HCT116 (cell line): ENCODE data around the gene PDLIM7. TPM values are rescaled to one million over a fixed set of nuclear protein-coding genes. Genes with fewer than 3 reads are reported as not detected.

Experiments used
- ATAC-seq: fragments of 200-7000 bp; cut with Tn5 transposase; 2 replicates; pipeline ENCODE4 v1.9.1; 2020; ENCODE audit warnings: mild to moderate bottlenecking, moderate library complexity
- BruUV-seq: library from RNA; stranded (reverse); fragments of 400-500 nt; replicated peaks from 2 replicates; lab custom pipeline; 2021; lab: Mats Ljungman, UMichigan
- CTCF ChIA-PET: fragments of 300-600 bp; sonication (Branson Sonifier 250); formaldehyde crosslinking; loops from one replicate; lab custom pipeline; 2021; ENCODE audit warnings: antibody characterized with exemption; lab: Charles Lee
- POLR2A ChIA-PET: fragments of 300-600, 350-600 bp; sonication (Branson Sonifier 250); formaldehyde crosslinking; loops from one replicate; lab custom pipeline; 2021; ENCODE audit warnings: antibody characterized with exemption; lab: Charles Lee
- RAD21 ChIA-PET, 2 experiments: fragments of 300-600 bp; sonication (Branson Sonifier 250); formaldehyde crosslinking; loops; one replicate each; lab custom pipeline; 2023; ENCODE audit warnings: low total read pairs in 2 of 2; ENCODE audit not compliant: uncharacterized antibody in 2 of 2, unreplicated experiment in 2 of 2, low non-redundant PET in 1 of 2; lab: Charles Lee
- DNase-seq: peaks from one replicate; pipeline ENCODE4 v3.0.0-alpha.2; 2010; ENCODE audit warnings: low read depth, low spot score
- H2AFZ ChIP-seq: fragments of 200-600 bp; shearing (Covaris generic), sonication (generic); 2 replicates; pipeline ENCODE4 v1.6.1; 2017; ENCODE audit warnings: low read depth, mixed run types, mixed read lengths, antibody characterized with exemption, low read length; ENCODE audit not compliant: poor library complexity, severe bottlenecking
- H3K27ac ChIP-seq: 2 replicates; pipeline ENCODE4 v1.5.1; 2012; ENCODE audit warnings: low read depth, low read length
- H3K27me3 ChIP-seq: fragments of 200-600 bp; sonication (generic); 2 replicates; pipeline ENCODE4 v1.6.1; 2016; ENCODE audit warnings: mixed run types, low read length, mixed read lengths; ENCODE audit not compliant: insufficient read depth
- H3K36me3 ChIP-seq, 2 experiments: fragments of 200-500 bp in 1 of 2; fragments of 200-600 bp in 1 of 2; sonication (Bioruptor generic) in 1 of 2; sonication (generic) in 1 of 2; 2 replicates each; pipeline versions ENCODE4 v1.5.1 to v1.6.1; 2014 to 2016; ENCODE audit warnings: low read length in 2 of 2, inconsistent platforms in 1 of 2, mixed read lengths in 1 of 2, mixed run types in 1 of 2; ENCODE audit not compliant: insufficient read depth in 2 of 2, control insufficient read depth in 1 of 2
- H3K4me1 ChIP-seq, 2 experiments: fragments of 200-600 bp in 1 of 2; sonication (generic) in 1 of 2; 2 replicates each; pipeline versions ENCODE4 v1.5.1 to v1.6.1; 2012 to 2017; ENCODE audit warnings: low read length in 2 of 2, inconsistent platforms in 1 of 2, mild to moderate bottlenecking in 1 of 2, mixed read lengths in 1 of 2, mixed run types in 1 of 2, moderate library complexity in 1 of 2; ENCODE audit not compliant: insufficient read depth in 2 of 2, control insufficient read depth in 1 of 2
- H3K4me2 ChIP-seq: fragments of 200-600 bp; sonication (generic); 2 replicates; pipeline ENCODE4 v1.6.1; 2017; ENCODE audit warnings: mixed run types, low read length, mixed read lengths
- H3K4me3 ChIP-seq, 2 experiments: fragments of 200-600 bp in 1 of 2; sonication (generic) in 1 of 2; replicated peaks in 1 of 2; 2 replicates each; pipeline ENCODE4 v1.5.1; 2011 to 2016; ENCODE audit warnings: low read length in 2 of 2, control low read depth in 1 of 2, low read depth in 1 of 2, mild to moderate bottlenecking in 1 of 2, mixed read lengths in 1 of 2, mixed run types in 1 of 2
- H3K79me2 ChIP-seq: fragments of 200-600 bp; sonication (generic); 2 replicates; pipeline ENCODE4 v1.6.1; 2017; ENCODE audit warnings: mild to moderate bottlenecking, mixed run types, low read length, moderate library complexity, mixed read lengths; ENCODE audit not compliant: insufficient read depth
- H3K9ac ChIP-seq: fragments of 200-600 bp; sonication (generic); 2 replicates; pipeline ENCODE4 v1.6.1; 2016; ENCODE audit warnings: low read length, mixed read lengths
- H3K9me2 ChIP-seq: fragments of 200-600 bp; sonication (generic), shearing (Covaris generic); 2 replicates; pipeline ENCODE4 v1.6.1; 2017; ENCODE audit warnings: mixed run types, mild to moderate bottlenecking, moderate library complexity; ENCODE audit not compliant: insufficient read depth
- H3K9me3 ChIP-seq, 2 experiments: fragments of 200-500 bp in 1 of 2; fragments of 200-600 bp in 1 of 2; sonication (Bioruptor generic) in 1 of 2; sonication (generic) in 1 of 2; 2 replicates each; pipeline ENCODE4 v1.6.1; 2014 to 2017; ENCODE audit warnings: low read length in 2 of 2, mixed read lengths in 2 of 2, inconsistent platforms in 1 of 2, low read depth in 1 of 2, mild to moderate bottlenecking in 1 of 2, mixed run types in 1 of 2, moderate library complexity in 1 of 2; ENCODE audit not compliant: control insufficient read depth in 1 of 2, insufficient read depth in 1 of 2
- H4K20me1 ChIP-seq: fragments of 200-600 bp; sonication (generic), shearing (Covaris generic); 2 replicates; pipeline ENCODE4 v1.6.1; 2017; ENCODE audit warnings: mixed run types, mild to moderate bottlenecking, moderate library complexity; ENCODE audit not compliant: insufficient read depth
- CEBPB ChIP-seq: IDR thresholded peaks from 2 replicates; pipeline ENCODE4 v1.6.1; 2012; ENCODE audit warnings: low read depth
- CTCF ChIP-seq, 3 experiments: fragments of 200-600 bp in 1 of 3; sonication (generic) in 1 of 3; IDR thresholded peaks in 2 of 3; conservative IDR thresholded peaks in 1 of 3; 2 replicates each; pipeline ENCODE4 v1.5.1; 2012 to 2017; ENCODE audit warnings: low read depth in 2 of 3, low read length in 2 of 3, antibody characterized with exemption in 1 of 3, borderline replicate concordance in 1 of 3, control low read depth in 1 of 3, mild to moderate bottlenecking in 1 of 3, mixed read lengths in 1 of 3, mixed run types in 1 of 3, moderate library complexity in 1 of 3; ENCODE audit not compliant: insufficient read depth in 1 of 3
- EGR1 ChIP-seq: IDR thresholded peaks from 2 replicates; pipeline ENCODE4 v1.6.1; 2012; ENCODE audit warnings: low read depth
- JUND ChIP-seq: IDR thresholded peaks from 2 replicates; pipeline ENCODE4 v1.6.1; 2012
- SRF ChIP-seq: IDR thresholded peaks from 2 replicates; pipeline ENCODE4 v1.6.1; 2012; ENCODE audit warnings: low read depth
- TCF7L2 ChIP-seq: IDR thresholded peaks from 2 replicates; pipeline ENCODE4 v1.7.0; 2011; ENCODE audit warnings: borderline replicate concordance, inconsistent platforms; ENCODE audit not compliant: insufficient read depth, insufficient read length; ENCODE audit errors: extremely low read depth
- YY1 ChIP-seq: IDR thresholded peaks from 2 replicates; pipeline ENCODE4 v1.6.1; 2011; ENCODE audit warnings: low read length, low read depth, moderate library complexity, mild to moderate bottlenecking; ENCODE audit not compliant: insufficient replicate concordance; ENCODE audit errors: extremely low read depth
- ZNF274 ChIP-seq: fragments of 200-500 bp; sonication (Bioruptor generic); IDR thresholded peaks from 2 replicates; pipeline ENCODE4 v1.6.1; 2014; ENCODE audit warnings: mild to moderate bottlenecking, low read depth, low read length, inconsistent platforms
- intact Hi-C: fragments of 100-400 bp; cut with micrococcal nuclease; formaldehyde crosslinking; loops from 2 replicates; pipeline ENCODE4 v1.10.0; 2022
- total RNA-seq: library from RNA; stranded (reverse); gene quantifications from one replicate; pipeline ENCODE4 v1.2.1, GENCODE V29; 2021; ENCODE audit not compliant: unreplicated experiment

The PDLIM7 gene
- total RNA-seq, 1 experiment from 2014 or later, result 153 TPM

- TF ChIP-seq CEBPB, result no peak
- TF ChIP-seq CTCF (IDR thresholded peaks at IDR 0.05 in 2 of 3, conservative IDR thresholded peaks at IDR 0.05 in 1 of 3; ENCODE audit: borderline replicate concordance in 1 of 3, insufficient read depth in 1 of 3, low read depth in 2 of 3, low read length in 2 of 3), result no peak
- TF ChIP-seq YY1, result no peak
- no peak for TF ChIP-seq SRF
- TF ChIP-seq EGR1, result no peak
- no peak for TF ChIP-seq JUND
- no peak for TF ChIP-seq ZNF274
- no peak for TF ChIP-seq TCF7L2
- ATAC-seq, result no peak
- RAD21 ChIA-PET, result no interaction called here
- no peaks in the 10 kb centered on the region for H3K27me3 ChIP-seq
- no peaks in the 10 kb centered on the region; the same call in 1 of the 2 replicates for H3K79me2 ChIP-seq
- H3K36me3 ChIP-seq, result peaks cover 0 to 16% of the 10 kb centered on the region in 2 experiments; a peak in 1 of 4 replicates
- POLR2A ChIA-PET, result interaction anchor here (1.7 kb wide), 1 partner anchor 36 kb away, joined by 9 read pairs; no protein-coding TSS in a partner anchor
- intact Hi-C loops, result no loop called here
- H3K4me2 ChIP-seq, result no peak overlapping the region
- H3K4me1 ChIP-seq, result peaks cover 8 to 31% of the 10 kb centered on the region in 2 experiments; a peak in 3 of 4 replicates
- DNase-seq, result no peak
- no peak overlapping the region for H3K9ac ChIP-seq
- no peak overlapping the region for H2AFZ ChIP-seq
- no peak overlapping the region for H3K4me3 ChIP-seq
- no peak overlapping the region for H3K27ac ChIP-seq
- H4K20me1 ChIP-seq, result no peaks in the 10 kb centered on the region
- no peaks in the 10 kb centered on the region for H3K9me2 ChIP-seq
- H3K9me3 ChIP-seq, result no peaks in the 10 kb centered on the region
- BruUV-seq, result no TSS peak
- CTCF ChIA-PET, result no interaction called here
Observed at GRCh38 chr5:177458912-177459350, 38.5 kb downstream of the PDLIM7 start.
